Measurements from ENCODE around the gene GAS7.

GRCh38 chr17:10229181-10229580 lies 30.8 kb upstream of the GAS7 start:
- TF ChIP-seq CTCF (IDR thresholded peaks at IDR 0.05), result no peak
- TF ChIP-seq POLR2A (IDR thresholded peaks at IDR 0.05), result no peak
